Kidney epithelial cell (primary cell): Measurements from ENCODE around the gene STAMBP. TPM values are rescaled to one million over a fixed set of nuclear protein-coding genes. Genes with fewer than 3 reads are reported as not detected.

Experiments
- DNase-seq: peaks from one replicate; pipeline ENCODE4 v3.0.0-alpha.2; 2010; ENCODE audit warnings: low read depth
- H3K27me3 ChIP-seq: 2 replicates; pipeline ENCODE4 v1.6.0; 2011; ENCODE audit warnings: low read length; ENCODE audit not compliant: control insufficient read depth, insufficient read depth
- H3K36me3 ChIP-seq: 2 replicates; pipeline ENCODE4 v1.5.1; 2011; ENCODE audit warnings: low read length; ENCODE audit not compliant: control insufficient read depth, insufficient read depth
- H3K4me3 ChIP-seq: 2 replicates; pipeline ENCODE4 v1.5.1; 2011; ENCODE audit warnings: low read depth, mild to moderate bottlenecking, control low read depth, low read length
- CTCF ChIP-seq: IDR thresholded peaks from 2 replicates; pipeline ENCODE4 v1.5.1; 2011; ENCODE audit warnings: mild to moderate bottlenecking, moderate library complexity, low read length, control low read depth, inconsistent platforms; ENCODE audit not compliant: insufficient read depth, poor library complexity, severe bottlenecking
- total RNA-seq: library from RNA; depleted of rRNA; stranded (reverse); fragments of >200 nt; gene quantifications from 2 replicates; pipeline ENCODE4 v1.2.3, GENCODE V29; 2015

Gene STAMBP
- total RNA-seq, 1 donor from 2014 or later = 42.5 TPM

- peak; percentile 21 for DNase-seq
- TF ChIP-seq CTCF = no peak
- no peak overlapping the region for H3K4me3 ChIP-seq
- H3K27me3 ChIP-seq = no peaks in the 10 kb centered on the region
- H3K36me3 ChIP-seq = no peaks in the 10 kb centered on the region
Measured at GRCh38 chr2:73896362-73897239, 67.8 kb downstream of the STAMBP start.

- H3K36me3 ChIP-seq = no peaks in the 10 kb centered on the region
- no peaks in the 10 kb centered on the region for H3K27me3 ChIP-seq
- no peak overlapping the region for H3K4me3 ChIP-seq
- TF ChIP-seq CTCF = no peak
- no peak for DNase-seq
Measured at GRCh38 chr2:73897240-73897583, 68.5 kb downstream of the STAMBP start.

GRCh38 chr2:73897934-73898333 is 69.2 kb downstream of the STAMBP start:
- Histone ChIP-seq H3K36me3 (no peaks in the 10 kb centered on the region), H3K27me3 (no peaks in the 10 kb centered on the region), H3K4me3 (no peak overlapping the region)
- no peak for TF ChIP-seq CTCF
- DNase-seq = no peak

- Histone ChIP-seq H3K27me3 (no peaks in the 10 kb centered on the region), H3K4me3 (no peak overlapping the region), H3K36me3 (no peaks in the 10 kb centered on the region)
- TF ChIP-seq CTCF = no peak
- no peak for DNase-seq
Measured at GRCh38 chr2:73899801-73900336, 71.1 kb downstream of the STAMBP start.

GRCh38 chr2:73901143-73901542 is 72.4 kb downstream of the STAMBP start:
- no peak for DNase-seq
- Histone ChIP-seq H3K36me3 (no peaks in the 10 kb centered on the region), H3K27me3 (no peaks in the 10 kb centered on the region), H3K4me3 (no peak overlapping the region)
- TF ChIP-seq CTCF = no peak
